Lower lobe of right lung (tissue), 2 donors: ENCODE data around the gene HPCAL4. TPM values are rescaled to one million over a fixed set of nuclear protein-coding genes. Genes with fewer than 3 reads are reported as not detected.

Source experiments
- ATAC-seq, 2 donors: fragments of 200-7000 bp; cut with Tn5 transposase; one replicate each; pipeline ENCODE4 v1.9.1; 2020 to 2022; ENCODE audit warnings: mild to moderate bottlenecking in 2 of 2, moderate library complexity in 2 of 2
- DNase-seq: peaks from one replicate; pipeline ENCODE4 v3.0.0-alpha.2; 2020
- H3K27ac ChIP-seq: fragments of 200-600 bp; one replicate; pipeline ENCODE4 v1.8.0; 2022
- H3K27me3 ChIP-seq: fragments of 200-600 bp; one replicate; pipeline ENCODE4 v1.8.0; 2022; ENCODE audit warnings: low read depth
- H3K36me3 ChIP-seq: fragments of 200-600 bp; one replicate; pipeline ENCODE4 v1.8.0; 2022; ENCODE audit warnings: mild to moderate bottlenecking
- H3K4me1 ChIP-seq: fragments of 200-600 bp; one replicate; pipeline ENCODE4 v1.8.0; 2022
- H3K4me3 ChIP-seq: fragments of 200-600 bp; one replicate; pipeline ENCODE4 v1.8.0; 2022; ENCODE audit warnings: mild to moderate bottlenecking
- H3K9me3 ChIP-seq: fragments of 200-600 bp; one replicate; pipeline ENCODE4 v1.8.0; 2022
- CTCF ChIP-seq: fragments of 200-600 bp; IDR thresholded peaks from one replicate; pipeline ENCODE4 v1.8.0; 2022; ENCODE audit warnings: antibody characterized with exemption, mild to moderate bottlenecking
- intact Hi-C: fragments of 100-400 bp; cut with DNase I; formaldehyde crosslinking; loops from one replicate; pipeline ENCODE4 v1.11.0; 2022
- long read RNA-seq: library from polyadenylated mRNA; unstranded; transcript quantifications from one replicate; pipeline ENCODE4 v2.0.0, GENCODE V29; 2021
- total RNA-seq: library from RNA; stranded (reverse); fragmentation: NEBNext Ultra II Directional; extraction: Animal tissue kit (Norgen Biotek cat#: 25700); gene quantifications from one replicate; pipeline ENCODE4 v1.2.1, GENCODE V29; 2021
- donor health status: DM: no; HTN: yes; CAD: no; lungs with severe emphysema.

Gene HPCAL4
- total RNA-seq, result 0.41 TPM
- long read RNA-seq, full-length matches to known transcripts, result 1 of 2 reads
- long read RNA-seq, partial matches to known transcripts, result 0 of 2 reads
- long read RNA-seq, other reads (novel, unspliced or antisense), result 1 of 2 reads

GRCh38 chr1:39691383-39692151 is at the start of gene HPCAL4:
HPCAL4 (minus strand) TSS chr1:39691433; CDS start chr1:39684603, 6,830 bp downstream.
- DNase-seq (peak; percentile 93), ATAC-seq (peak; percentile 96 to 98)
- H3K27me3 ChIP-seq, result peaks cover 35% of the 10 kb centered on the region
- H3K36me3 ChIP-seq, result no peaks in the 10 kb centered on the region
- no peak within 1 kb of the TSS for H3K27ac ChIP-seq
- H3K4me1 ChIP-seq, result peaks cover 22% of the 10 kb centered on the region
- H3K9me3 ChIP-seq, result no peaks in the 10 kb centered on the region
- TF ChIP-seq CTCF, result no peak
- intact Hi-C loops, result no loop called here
- peak within 1 kb of the TSS; percentile 54 for H3K4me3 ChIP-seq

- Histone ChIP-seq H3K27me3 (peaks cover 10% of the 10 kb centered on the region), H3K4me3 (peak within 1 kb of the TSS; percentile 93), H3K36me3 (peaks cover 39% of the 10 kb centered on the region), H3K4me1 (peaks cover 17% of the 10 kb centered on the region), H3K27ac (peak within 1 kb of the TSS; percentile 88), H3K9me3 (no peaks in the 10 kb centered on the region)
- ATAC-seq, result peak; percentile 98 to 100
- DNase-seq, result peak; percentile 97
- TF ChIP-seq CTCF, result no peak
- intact Hi-C loops, result no loop called here
Observed at GRCh38 chr1:39738622-39739366, 47.6 kb upstream of the HPCAL4 start, which contains the start of gene PPIE. PPIE (plus strand) TSS chr1:39738882; CDS start chr1:39738901, 19 bp downstream.

- Histone ChIP-seq H3K36me3 (peaks cover 27% of the 10 kb centered on the region), H3K9me3 (no peaks in the 10 kb centered on the region), H3K4me3 (no peak overlapping the region), H3K4me1 (peaks cover 17% of the 10 kb centered on the region), H3K27ac (no peak overlapping the region), H3K27me3 (peaks cover 17% of the 10 kb centered on the region)
- TF ChIP-seq CTCF, result no peak
- ATAC-seq, result no peak
- intact Hi-C loops, result no loop called here
- no peak for DNase-seq
Observed at GRCh38 chr1:39737546-39738169, 46.4 kb upstream of the HPCAL4 start.

GRCh38 chr1:39735731-39736130 is 44.5 kb upstream of the HPCAL4 start:
- Histone ChIP-seq H3K27me3 (peaks cover 17% of the 10 kb centered on the region), H3K4me1 (peaks cover 17% of the 10 kb centered on the region), H3K36me3 (peaks cover 8% of the 10 kb centered on the region), H3K27ac (no peak overlapping the region), H3K4me3 (no peak overlapping the region), H3K9me3 (no peaks in the 10 kb centered on the region)
- TF ChIP-seq CTCF, result no peak
- DNase-seq (no peak), ATAC-seq (no peak)
- intact Hi-C loops, result no loop called here

- H3K27ac ChIP-seq, result no peak overlapping the region
- H3K27me3 ChIP-seq, result peaks cover 37% of the 10 kb centered on the region
- peaks cover 2% of the 10 kb centered on the region for H3K4me1 ChIP-seq
- no peaks in the 10 kb centered on the region for H3K9me3 ChIP-seq
- H3K36me3 ChIP-seq, result no peaks in the 10 kb centered on the region
- DNase-seq (no peak), ATAC-seq (no peak)
- intact Hi-C loops, result no loop called here
- H3K4me3 ChIP-seq, result no peak overlapping the region
- TF ChIP-seq CTCF, result no peak
Observed at GRCh38 chr1:39733161-39733560, 41.9 kb upstream of the HPCAL4 start.
